Measurements from ENCODE around the gene CYBA.

- TF ChIP-seq, protein P1, sequence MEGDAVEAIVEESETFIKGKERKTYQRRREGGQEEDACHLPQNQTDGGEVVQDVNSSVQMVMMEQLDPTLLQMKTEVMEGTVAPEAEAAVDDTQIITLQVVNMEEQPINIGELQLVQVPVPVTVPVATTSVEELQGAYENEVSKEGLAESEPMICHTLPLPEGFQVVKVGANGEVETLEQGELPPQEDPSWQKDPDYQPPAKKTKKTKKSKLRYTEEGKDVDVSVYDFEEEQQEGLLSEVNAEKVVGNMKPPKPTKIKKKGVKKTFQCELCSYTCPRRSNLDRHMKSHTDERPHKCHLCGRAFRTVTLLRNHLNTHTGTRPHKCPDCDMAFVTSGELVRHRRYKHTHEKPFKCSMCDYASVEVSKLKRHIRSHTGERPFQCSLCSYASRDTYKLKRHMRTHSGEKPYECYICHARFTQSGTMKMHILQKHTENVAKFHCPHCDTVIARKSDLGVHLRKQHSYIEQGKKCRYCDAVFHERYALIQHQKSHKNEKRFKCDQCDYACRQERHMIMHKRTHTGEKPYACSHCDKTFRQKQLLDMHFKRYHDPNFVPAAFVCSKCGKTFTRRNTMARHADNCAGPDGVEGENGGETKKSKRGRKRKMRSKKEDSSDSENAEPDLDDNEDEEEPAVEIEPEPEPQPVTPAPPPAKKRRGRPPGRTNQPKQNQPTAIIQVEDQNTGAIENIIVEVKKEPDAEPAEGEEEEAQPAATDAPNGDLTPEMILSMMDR (IDR thresholded peaks at IDR 0.05): no peak
- TF ChIP-seq EZH2 (IDR thresholded peaks at IDR 0.05; ENCODE audit: borderline replicate concordance, insufficient read depth, low read depth, low read length, poor library complexity, severe bottlenecking): no peak
These were observed 39.7 kb downstream of the CYBA start for GRCh38 chr16:88610909-88611812.
